Esophagus squamous epithelium (tissue), 4 donors: ENCODE data around the gene DENND4C.
"Not testable (repeated sequence)": the region's sequence is repeated elsewhere in the genome, so short reads cannot be mapped to it uniquely, and the experiment has no call there.

Experiments
- CTCF ChIP-seq, 6 experiments: fragments of 450-650 bp in 4 of 6; fragments of 200-600 bp in 2 of 6; sonication (generic) in 2 of 6; IDR thresholded peaks; one replicate each; pipeline ENCODE4 v1.5.1; 2016 to 2019; ENCODE audit warnings: antibody characterized with exemption in 6 of 6, mild to moderate bottlenecking in 4 of 6, moderate library complexity in 4 of 6
- POLR2A ChIP-seq, 4 donors: fragments of 450-650 bp; IDR thresholded peaks; one replicate each; pipeline ENCODE4 v1.6.1; 2017; ENCODE audit warnings: antibody characterized with exemption in 4 of 4, mild to moderate bottlenecking in 4 of 4, moderate library complexity in 3 of 4

GRCh38 chr9:19193358-19193973, 37.0 kb upstream of the DENND4C start:
- TF ChIP-seq CTCF, POLR2A (IDR thresholded peaks at IDR 0.05): not testable (repeated sequence)
